PFSK-1 (cell line): ENCODE data around the gene MYH7.

Experiments
- FOXP2 ChIP-seq: optimal IDR thresholded peaks from 2 replicates; pipeline ENCODE3; 2011; ENCODE audit warnings: borderline replicate concordance, control low read depth, inconsistent platforms; ENCODE audit not compliant: insufficient read depth; ENCODE audit errors: extremely low read length, extremely low read depth
- POLR2AphosphoS5 ChIP-seq: IDR thresholded peaks from 2 replicates; pipeline ENCODE4 v1.6.1; 2012; ENCODE audit warnings: low read depth, mild to moderate bottlenecking, control low read depth, low read length, moderate library complexity
- REST ChIP-seq, 2 experiments: IDR thresholded peaks; 2 replicates each; pipeline versions ENCODE4 v1.6.1 to v1.8.0; 2011 to 2012; ENCODE audit warnings: low read depth in 2 of 2, low read length in 2 of 2, control low read depth in 1 of 2, inconsistent platforms in 1 of 2, mild to moderate bottlenecking in 1 of 2, moderate library complexity in 1 of 2; ENCODE audit not compliant: insufficient read depth in 1 of 2
- SIN3A ChIP-seq: IDR thresholded peaks from 2 replicates; pipeline ENCODE4 v1.6.1; 2012; ENCODE audit warnings: mild to moderate bottlenecking, low read length, moderate library complexity, borderline replicate concordance; ENCODE audit not compliant: insufficient read depth
- TAF1 ChIP-seq: IDR thresholded peaks from 2 replicates; pipeline ENCODE4 v1.6.1; 2012; ENCODE audit warnings: low read length, control low read depth, borderline replicate concordance; ENCODE audit not compliant: insufficient read depth

Gene MYH7

GRCh38 chr14:23469127-23469905 is 33.9 kb upstream of the MYH7 start, which contains the start of gene NGDN:
TSS of gene NGDN (plus strand) at chr14:23469703. CDS start at chr14:23469716, 13 bp downstream.
- peak; percentile 53; the same call in 1 of the 2 replicates for TF ChIP-seq POLR2AphosphoS5
- TF ChIP-seq SIN3A = no peak
- TF ChIP-seq TAF1 = peak; percentile 68; the same call in 1 of the 2 replicates
- TF ChIP-seq FOXP2 = no peak
- no peak for TF ChIP-seq REST (IDR thresholded peaks at IDR 0.05; ENCODE audit: insufficient read depth in 1 of 2, low read depth in 2 of 2, low read length in 2 of 2)

- TF ChIP-seq FOXP2 (no peak), TAF1 (no peak), SIN3A (no peak), REST (IDR thresholded peaks at IDR 0.05; ENCODE audit: insufficient read depth in 1 of 2, low read depth in 2 of 2, low read length in 2 of 2) (no peak), POLR2AphosphoS5 (no peak)
These were observed 33.3 kb upstream of the MYH7 start for GRCh38 chr14:23468704-23469126.

GRCh38 chr14:23465261-23465660 is 29.8 kb upstream of the MYH7 start:
- no peak for TF ChIP-seq TAF1
- TF ChIP-seq REST (IDR thresholded peaks at IDR 0.05; ENCODE audit: insufficient read depth in 1 of 2, low read depth in 2 of 2, low read length in 2 of 2) = no peak
- TF ChIP-seq FOXP2 = no peak
- no peak for TF ChIP-seq POLR2AphosphoS5
- no peak for TF ChIP-seq SIN3A

GRCh38 chr14:23464700-23465099 is 29.2 kb upstream of the MYH7 start:
- TF ChIP-seq POLR2AphosphoS5 (no peak), SIN3A (no peak), TAF1 (no peak), REST (IDR thresholded peaks at IDR 0.05; ENCODE audit: insufficient read depth in 1 of 2, low read depth in 2 of 2, low read length in 2 of 2) (no peak), FOXP2 (no peak)
